SK-N-SH (cell line): ENCODE data around the gene FBF1. TPM values are rescaled to one million over a fixed set of nuclear protein-coding genes. Genes with fewer than 3 reads are reported as not detected.

ENCODE experiments used
- CTCF ChIA-PET: fragments of 300-600, 350-600 bp; formaldehyde crosslinking; extraction: SDS; loops from one replicate; lab custom pipeline; 2021; lab: Yijun Ruan, JAX
- POLR2A ChIA-PET: fragments of 350-600 bp; sonication (Branson Sonifier 250); formaldehyde crosslinking; extraction: SDS; loops from one replicate; lab custom pipeline; 2020; ENCODE audit warnings: antibody characterized with exemption, inconsistent platforms; lab: Yijun Ruan, JAX
- DNase-seq: peaks from one replicate; pipeline ENCODE4 v3.0.0; 2012
- H2AFZ ChIP-seq: fragments of 200-600 bp; sonication (generic); 2 replicates; pipeline ENCODE4 v1.8.1; 2016; ENCODE audit warnings: antibody characterized with exemption, mild to moderate bottlenecking, low read depth
- H3F3A ChIP-seq: fragments of 200-600 bp; sonication (generic); replicated peaks from 2 replicates; pipeline ENCODE3; 2016; ENCODE audit warnings: antibody characterized with exemption, mild to moderate bottlenecking; ENCODE audit not compliant: insufficient read depth
- H3K27ac ChIP-seq, 2 experiments: fragments of 200-500 bp in 1 of 2; fragments of 200-600 bp in 1 of 2; sonication (Bioruptor generic) in 1 of 2; sonication (generic), shearing (Covaris generic) in 1 of 2; 2 replicates each; pipeline versions ENCODE4 v1.5.1 to v1.6.1; 2014 to 2016; ENCODE audit warnings: low read depth in 2 of 2, inconsistent platforms in 1 of 2, low read length in 1 of 2, mild to moderate bottlenecking in 1 of 2, mixed read lengths in 1 of 2
- H3K27me3 ChIP-seq: fragments of 200-600 bp; sonication (generic), shearing (Covaris generic); 2 replicates; pipeline ENCODE4 v1.6.1; 2016; ENCODE audit warnings: mixed run types; ENCODE audit not compliant: insufficient read depth
- H3K36me3 ChIP-seq, 2 experiments: fragments of 200-500 bp in 1 of 2; fragments of 200-600 bp in 1 of 2; sonication (Bioruptor generic) in 1 of 2; sonication (generic) in 1 of 2; replicated peaks in 1 of 2; 2 replicates each; pipeline versions ENCODE3 to v1.5.1; 2014 to 2016; ENCODE audit warnings: low read length in 1 of 2, mild to moderate bottlenecking in 1 of 2; ENCODE audit not compliant: insufficient read depth in 2 of 2, control insufficient read depth in 1 of 2
- H3K4me1 ChIP-seq, 2 experiments: fragments of 200-500 bp in 1 of 2; fragments of 200-600 bp in 1 of 2; sonication (Bioruptor generic) in 1 of 2; sonication (generic), shearing (Covaris generic) in 1 of 2; 2 replicates each; pipeline versions ENCODE4 v1.5.1 to v1.6.1; 2014 to 2016; ENCODE audit warnings: low read depth in 1 of 2, low read length in 1 of 2, mixed run types in 1 of 2; ENCODE audit not compliant: insufficient read depth in 2 of 2, control insufficient read depth in 1 of 2
- H3K4me2 ChIP-seq: fragments of 200-600 bp; sonication (generic), shearing (Covaris generic); 2 replicates; pipeline ENCODE4 v1.6.1; 2017; ENCODE audit warnings: mixed run types
- H3K4me3 ChIP-seq, 2 experiments: fragments of 200-500 bp in 1 of 2; fragments of 200-600 bp in 1 of 2; sonication (Bioruptor generic) in 1 of 2; sonication (generic), shearing (Covaris generic) in 1 of 2; 2 replicates each; pipeline versions ENCODE4 v1.5.1 to v1.8.1; 2014 to 2016; ENCODE audit warnings: low read depth in 2 of 2, inconsistent platforms in 1 of 2, low read length in 1 of 2, mild to moderate bottlenecking in 1 of 2, mixed read lengths in 1 of 2, moderate library complexity in 1 of 2
- H3K79me2 ChIP-seq: fragments of 200-600 bp; sonication (generic); 2 replicates; pipeline ENCODE4 v1.8.1; 2017; ENCODE audit warnings: mild to moderate bottlenecking; ENCODE audit not compliant: insufficient read depth
- H3K9ac ChIP-seq: fragments of 200-600 bp; sonication (generic); 2 replicates; pipeline ENCODE4 v1.6.1; 2017; ENCODE audit warnings: mixed run types
- H3K9me2 ChIP-seq: fragments of 200-600 bp; sonication (generic); 2 replicates; pipeline ENCODE4 v1.6.1; 2017; ENCODE audit warnings: mixed run types
- H3K9me3 ChIP-seq: fragments of 200-600 bp; sonication (generic); 2 replicates; pipeline ENCODE4 v1.6.1; 2017; ENCODE audit warnings: mixed run types, mild to moderate bottlenecking, moderate library complexity
- H4K20me1 ChIP-seq: fragments of 200-600 bp; sonication (generic); 2 replicates; pipeline ENCODE4 v1.6.1; 2017; ENCODE audit warnings: mild to moderate bottlenecking, mixed run types; ENCODE audit not compliant: insufficient read depth
- CHD2 ChIP-seq: fragments of 150-350 bp; IDR thresholded peaks from 2 replicates; pipeline ENCODE4 v1.6.1; 2018; ENCODE audit warnings: low read length; ENCODE audit not compliant: partially characterized antibody
- ELF1 ChIP-seq: IDR thresholded peaks from 2 replicates; pipeline ENCODE4 v1.4.0; 2012
- EZH2phosphoT487 ChIP-seq: fragments of 200-600 bp; sonication (generic); IDR thresholded peaks from 2 replicates; pipeline ENCODE4 v1.6.1; 2017; ENCODE audit warnings: low read depth, mixed run types, mild to moderate bottlenecking, antibody characterized with exemption, moderate library complexity, borderline replicate concordance
- FOXM1 ChIP-seq: IDR thresholded peaks from 2 replicates; pipeline ENCODE4 v1.4.0; 2012; ENCODE audit warnings: low read depth, mild to moderate bottlenecking
- GABPA ChIP-seq: IDR thresholded peaks from 2 replicates; pipeline ENCODE4 v1.4.0; 2012; ENCODE audit warnings: low read depth, mild to moderate bottlenecking
- JUND ChIP-seq: IDR thresholded peaks from 2 replicates; pipeline ENCODE4 v1.4.0; 2012
- RFX5 ChIP-seq: IDR thresholded peaks from 2 replicates; pipeline ENCODE4 v1.6.1; 2012; ENCODE audit warnings: mild to moderate bottlenecking, improper control_type of control experiment, low read length
- RXRA ChIP-seq: IDR thresholded peaks from 2 replicates; pipeline ENCODE4 v1.4.0; 2012; ENCODE audit warnings: low read depth, mild to moderate bottlenecking, borderline replicate concordance
- SIN3A ChIP-seq: IDR thresholded peaks from 2 replicates; pipeline ENCODE4 v1.6.1; 2012; ENCODE audit warnings: low read depth, mild to moderate bottlenecking, low read length, moderate library complexity, borderline replicate concordance
- TAF1 ChIP-seq: IDR thresholded peaks from 2 replicates; pipeline ENCODE4 v1.6.1; 2012; ENCODE audit warnings: low read depth, mild to moderate bottlenecking, low read length, moderate library complexity, borderline replicate concordance
- USF1 ChIP-seq: IDR thresholded peaks from 2 replicates; pipeline ENCODE4 v1.4.0; 2012; ENCODE audit warnings: low read depth, borderline replicate concordance
- YY1 ChIP-seq: IDR thresholded peaks from 2 replicates; pipeline ENCODE4 v1.4.0; 2012; ENCODE audit warnings: low read depth, mild to moderate bottlenecking
- ZBTB33 ChIP-seq: IDR thresholded peaks from 2 replicates; pipeline ENCODE4 v1.4.0; 2012; ENCODE audit warnings: low read depth, borderline replicate concordance
- WGBS: methylation state at CpG from one replicate; pipeline ENCODE4 v1.1.6; 2017; ENCODE audit warnings: low lambda C conversion rate; 5-methylcytosine and 5-hydroxymethylcytosine counted together
- polyA plus RNA-seq, 3 experiments: library from polyadenylated mRNA; depleted of rRNA; stranded (reverse); fragments of >200 nt; gene quantifications; 2 replicates each; pipeline ENCODE4 v1.2.3, GENCODE V29; 2012
- TF ChIP-seq, protein P1 (sequence below): IDR thresholded peaks from 2 replicates; pipeline ENCODE4; 2012
- TF ChIP-seq, protein P2 (sequence below): fragments of 150-350 bp; IDR thresholded peaks from 2 replicates; pipeline ENCODE4 v1.6.1; 2016; ENCODE audit warnings: mild to moderate bottlenecking, low read depth, low read length

FBF1 gene
- polyA plus RNA-seq, 1 of the 3 experiments (the other 2 are of a cell fraction), result 19.0 TPM

DNA sequence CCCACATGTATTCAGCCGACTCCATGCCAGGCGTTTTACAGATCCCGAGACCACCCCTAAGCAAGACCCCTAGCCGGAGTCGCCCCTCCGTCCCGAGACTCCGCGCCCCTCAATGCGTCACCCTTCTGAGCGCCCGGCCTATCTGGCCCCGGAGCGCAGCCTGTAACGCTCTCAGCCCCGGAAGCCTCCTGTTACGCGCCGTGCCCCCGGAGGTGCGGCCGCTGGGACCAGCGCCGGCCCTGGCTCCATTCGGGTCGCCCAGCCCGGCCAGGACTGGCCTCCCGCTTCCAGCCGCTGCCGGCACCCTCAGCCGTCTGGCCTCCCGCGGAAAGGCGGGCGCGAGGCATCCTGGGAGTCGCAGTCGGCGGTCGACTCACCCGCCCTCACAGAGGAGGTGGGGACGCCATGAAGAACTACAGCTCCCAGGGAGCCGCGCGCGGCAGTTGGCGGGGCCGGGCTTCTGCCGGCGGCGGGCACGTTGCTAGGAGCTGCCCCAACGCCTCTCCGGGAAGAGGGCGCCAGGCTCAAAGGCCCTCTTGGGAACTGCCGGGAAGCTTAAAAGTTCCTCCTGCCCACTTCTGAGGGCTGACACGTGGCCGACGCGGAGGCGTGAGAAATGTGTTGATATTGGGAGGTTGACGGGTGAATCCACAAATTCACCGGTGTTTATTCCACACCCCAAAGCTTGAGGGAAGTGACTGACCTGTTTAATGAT lies at the start of gene FBF1 (continued):
- TF ChIP-seq ZBTB33 (peak; percentile 62; the same call in 1 of the 2 replicates), RFX5 (no peak), USF1 (peak; percentile 42; the same call in 1 of the 2 replicates), EZH2phosphoT487 (no peak), FOXM1 (no peak), GABPA (peak; percentile 34; the same call in 1 of the 2 replicates), SIN3A (peak; percentile 100)
- TF ChIP-seq, protein P1, sequence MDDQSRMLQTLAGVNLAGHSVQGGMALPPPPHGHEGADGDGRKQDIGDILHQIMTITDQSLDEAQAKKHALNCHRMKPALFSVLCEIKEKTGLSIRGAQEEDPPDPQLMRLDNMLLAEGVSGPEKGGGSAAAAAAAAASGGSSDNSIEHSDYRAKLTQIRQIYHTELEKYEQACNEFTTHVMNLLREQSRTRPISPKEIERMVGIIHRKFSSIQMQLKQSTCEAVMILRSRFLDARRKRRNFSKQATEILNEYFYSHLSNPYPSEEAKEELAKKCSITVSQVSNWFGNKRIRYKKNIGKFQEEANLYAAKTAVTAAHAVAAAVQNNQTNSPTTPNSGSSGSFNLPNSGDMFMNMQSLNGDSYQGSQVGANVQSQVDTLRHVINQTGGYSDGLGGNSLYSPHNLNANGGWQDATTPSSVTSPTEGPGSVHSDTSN, result peak; percentile 20; the same call in 1 of the 2 replicates

- 89% methylated on average over 4 of the region's 4 CpGs for WGBS
- no peaks in the 10 kb centered on the region for H3K9me2 ChIP-seq
- TF ChIP-seq RXRA (no peak), TAF1 (no peak), SIN3A (no peak), FOXM1 (no peak), CHD2 (no peak), JUND (no peak), RFX5 (no peak), YY1 (no peak), ELF1 (no peak)
- TF ChIP-seq, protein P2, sequence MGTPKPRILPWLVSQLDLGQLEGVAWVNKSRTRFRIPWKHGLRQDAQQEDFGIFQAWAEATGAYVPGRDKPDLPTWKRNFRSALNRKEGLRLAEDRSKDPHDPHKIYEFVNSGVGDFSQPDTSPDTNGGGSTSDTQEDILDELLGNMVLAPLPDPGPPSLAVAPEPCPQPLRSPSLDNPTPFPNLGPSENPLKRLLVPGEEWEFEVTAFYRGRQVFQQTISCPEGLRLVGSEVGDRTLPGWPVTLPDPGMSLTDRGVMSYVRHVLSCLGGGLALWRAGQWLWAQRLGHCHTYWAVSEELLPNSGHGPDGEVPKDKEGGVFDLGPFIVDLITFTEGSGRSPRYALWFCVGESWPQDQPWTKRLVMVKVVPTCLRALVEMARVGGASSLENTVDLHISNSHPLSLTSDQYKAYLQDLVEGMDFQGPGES, result no peak
- TF ChIP-seq, protein P1, result no peak
- TF ChIP-seq, all 33 proteins: peak for 0
- Histone ChIP-seq H3K4me3 (no peak overlapping the region), H3K4me1 (peaks cover 0 to 9% of the 10 kb centered on the region in 2 experiments; a peak in 2 of 4 replicates), H3K4me2 (no peak overlapping the region), H3K27ac (no peak overlapping the region), H3K27me3 (no peaks in the 10 kb centered on the region), H3K79me2 (no peaks in the 10 kb centered on the region), H3K36me3 (peaks cover 0 to 3% of the 10 kb centered on the region in 2 experiments), H2AFZ (no peak overlapping the region), H4K20me1 (no peaks in the 10 kb centered on the region), H3K9me3 (no peaks in the 10 kb centered on the region), H3F3A (peaks cover 21% of the 10 kb centered on the region), H3K9ac (no peak overlapping the region)
- DNase-seq, result no peak
- CTCF ChIA-PET, result interaction anchor here (1.9 kb wide), 1 partner anchor 82 kb away, joined by 6 read pairs; no protein-coding TSS in a partner anchor
- POLR2A ChIA-PET, result no interaction called here
These were observed 46.2 kb upstream of the FBF1 start for GRCh38 chr17:75987041-75987440.
